HEK293 (cell line): ENCODE data around the gene ZNF302.

Source experiments
- RBAK ChIP-seq: fragments of 450-650 bp; formaldehyde crosslinking; IDR thresholded peaks from 2 replicates; pipeline ENCODE4 v1.5.1; 2016; ENCODE audit warnings: missing biosample characterization, missing genetic modification characterization
- ZBTB6 ChIP-seq: fragments of 450-650 bp; formaldehyde crosslinking; IDR thresholded peaks from 2 replicates; pipeline ENCODE4 v1.5.1; 2017; ENCODE audit warnings: missing biosample characterization, missing genetic modification characterization
- ZNF112 ChIP-seq: fragments of 450-650 bp; formaldehyde crosslinking; IDR thresholded peaks from 2 replicates; pipeline ENCODE4 v1.5.0; 2017; ENCODE audit warnings: missing biosample characterization, missing genetic modification characterization
- ZNF184 ChIP-seq: fragments of 450-650 bp; IDR thresholded peaks from 2 replicates; pipeline ENCODE4 v1.5.1; 2018; ENCODE audit warnings: missing biosample characterization, mild to moderate bottlenecking, missing genetic modification characterization
- ZNF202 ChIP-seq: fragments of 450-650 bp; formaldehyde crosslinking; IDR thresholded peaks from 2 replicates; pipeline ENCODE4 v1.5.1; 2016; ENCODE audit warnings: missing biosample characterization, missing genetic modification characterization, borderline replicate concordance
- ZNF223 ChIP-seq: fragments of 450-650 bp; formaldehyde crosslinking; IDR thresholded peaks from 2 replicates; pipeline ENCODE4 v1.5.1; 2016; ENCODE audit warnings: missing biosample characterization, missing genetic modification characterization
- ZNF266 ChIP-seq: fragments of 450-650 bp; formaldehyde crosslinking; IDR thresholded peaks from 2 replicates; pipeline ENCODE4 v1.5.1; 2016; ENCODE audit warnings: missing biosample characterization, missing genetic modification characterization, low read depth
- ZNF274 ChIP-seq, 2 experiments: fragments of 200-500 bp in 1 of 2; fragments of 450-650 bp in 1 of 2; sonication (Bioruptor generic) in 1 of 2; formaldehyde crosslinking in 1 of 2; IDR thresholded peaks; 2 replicates each; pipeline versions ENCODE4 v1.5.1 to v1.6.1; 2014 to 2016; ENCODE audit warnings: borderline replicate concordance in 1 of 2, inconsistent platforms in 1 of 2, low read length in 1 of 2, missing biosample characterization in 1 of 2, missing genetic modification characterization in 1 of 2
- ZNF292 ChIP-seq: fragments of 450-650 bp; formaldehyde crosslinking; IDR thresholded peaks from 2 replicates; pipeline ENCODE4 v1.5.1; 2016; ENCODE audit warnings: low read depth, missing biosample characterization, missing genetic modification characterization, borderline replicate concordance
- ZNF350 ChIP-seq: fragments of 450-650 bp; formaldehyde crosslinking; IDR thresholded peaks from 2 replicates; pipeline ENCODE4 v1.5.0; 2017; ENCODE audit warnings: missing biosample characterization, mild to moderate bottlenecking, missing genetic modification characterization
- ZNF37A ChIP-seq: fragments of 450-650 bp; IDR thresholded peaks from 2 replicates; pipeline ENCODE4 v1.5.1; 2018; ENCODE audit warnings: missing biosample characterization, missing genetic modification characterization
- ZNF426 ChIP-seq: fragments of 450-650 bp; formaldehyde crosslinking; IDR thresholded peaks from 2 replicates; pipeline ENCODE4 v1.5.1; 2017; ENCODE audit warnings: missing biosample characterization, missing genetic modification characterization, mild to moderate bottlenecking, inconsistent platforms, moderate library complexity
- ZNF48 ChIP-seq: fragments of 450-650 bp; formaldehyde crosslinking; IDR thresholded peaks from 2 replicates; pipeline ENCODE4 v1.5.1; 2016; ENCODE audit warnings: missing biosample characterization, missing genetic modification characterization
- ZNF518A ChIP-seq: fragments of 450-650 bp; formaldehyde crosslinking; conservative IDR thresholded peaks from 2 replicates; pipeline ENCODE4 v1.5.1; 2016; ENCODE audit warnings: low read depth, missing biosample characterization, missing genetic modification characterization
- ZNF555 ChIP-seq: fragments of 450-650 bp; formaldehyde crosslinking; conservative IDR thresholded peaks from 2 replicates; pipeline ENCODE4 v1.5.1; 2017; ENCODE audit warnings: missing biosample characterization, mild to moderate bottlenecking, missing genetic modification characterization, inconsistent platforms
- ZNF623 ChIP-seq: fragments of 450-650 bp; formaldehyde crosslinking; IDR thresholded peaks from 2 replicates; pipeline ENCODE4 v1.5.1; 2016; ENCODE audit warnings: missing biosample characterization, missing genetic modification characterization
- ZNF645 ChIP-seq: fragments of 450-650 bp; formaldehyde crosslinking; IDR thresholded peaks from 2 replicates; pipeline ENCODE4; 2016; ENCODE audit warnings: missing biosample characterization, missing genetic modification characterization
- ZNF692 ChIP-seq: fragments of 450-650 bp; formaldehyde crosslinking; IDR thresholded peaks from 2 replicates; pipeline ENCODE4 v1.5.1; 2016; ENCODE audit warnings: missing biosample characterization, missing genetic modification characterization
- ZNF776 ChIP-seq: fragments of 450-650 bp; formaldehyde crosslinking; IDR thresholded peaks from 2 replicates; pipeline ENCODE4 v1.5.0; 2017; ENCODE audit warnings: missing biosample characterization, missing genetic modification characterization, borderline replicate concordance
- ZNF792 ChIP-seq: fragments of 450-650 bp; formaldehyde crosslinking; IDR thresholded peaks from 2 replicates; pipeline ENCODE4 v1.5.1; 2016; ENCODE audit warnings: missing biosample characterization, missing genetic modification characterization
- ZSCAN5A ChIP-seq: fragments of 450-650 bp; formaldehyde crosslinking; IDR thresholded peaks from 2 replicates; pipeline ENCODE4 v1.5.1; 2016; ENCODE audit warnings: missing biosample characterization, missing genetic modification characterization
- TF ChIP-seq, protein P1 (sequence below): fragments of 450-650 bp; formaldehyde crosslinking; IDR thresholded peaks from 2 replicates; pipeline ENCODE4 v1.5.1; 2016; ENCODE audit warnings: missing biosample characterization, missing genetic modification characterization
- TF ChIP-seq, protein P2 (sequence below): fragments of 450-650 bp; formaldehyde crosslinking; IDR thresholded peaks from 2 replicates; pipeline ENCODE4 v1.5.1; 2016; ENCODE audit warnings: missing biosample characterization, missing genetic modification characterization

Gene ZNF302

GRCh38 chr19:34667349-34668076 lies 10.0 kb upstream of the ZNF302 start (continued):
- TF ChIP-seq ZNF184 (tag by site-specific recombination) (no peak), ZSCAN5A (tag by site-specific recombination) (no peak), ZNF266 (tag by site-specific recombination) (no peak), ZNF692 (tag by site-specific recombination) (no peak), ZNF792 (no peak), ZNF645 (tag by site-specific recombination) (0 out of 2 replicates have a peak, but pooled peaks have one; percentile 42), ZNF274 (IDR thresholded peaks at IDR 0.05; ENCODE audit: low read length) (no peak), ZNF274 (tag by site-specific recombination; IDR thresholded peaks at IDR 0.05; ENCODE audit: borderline replicate concordance) (no peak), ZNF202 (0 out of 2 replicates have a peak, but pooled peaks have one; percentile 8), ZNF292 (no peak), ZNF555 (no peak), RBAK (tag by site-specific recombination) (no peak), ZNF518A (peak; percentile 67; the same call in 1 of the 2 replicates), ZNF48 (no peak), ZNF37A (tag by site-specific recombination) (no peak), ZBTB6 (tag by site-specific recombination) (peak; percentile 80; the same call in 1 of the 2 replicates), ZNF776 (tag by site-specific recombination) (no peak), ZNF112 (tag by site-specific recombination) (no peak), ZNF426 (tag by site-specific recombination) (no peak), ZNF350 (tag by site-specific recombination) (no peak), ZNF223 (tag by site-specific recombination) (peak; percentile 59; the same call in 1 of the 2 replicates), ZNF623 (tag by site-specific recombination) (no peak)
- TF ChIP-seq, protein P1, sequence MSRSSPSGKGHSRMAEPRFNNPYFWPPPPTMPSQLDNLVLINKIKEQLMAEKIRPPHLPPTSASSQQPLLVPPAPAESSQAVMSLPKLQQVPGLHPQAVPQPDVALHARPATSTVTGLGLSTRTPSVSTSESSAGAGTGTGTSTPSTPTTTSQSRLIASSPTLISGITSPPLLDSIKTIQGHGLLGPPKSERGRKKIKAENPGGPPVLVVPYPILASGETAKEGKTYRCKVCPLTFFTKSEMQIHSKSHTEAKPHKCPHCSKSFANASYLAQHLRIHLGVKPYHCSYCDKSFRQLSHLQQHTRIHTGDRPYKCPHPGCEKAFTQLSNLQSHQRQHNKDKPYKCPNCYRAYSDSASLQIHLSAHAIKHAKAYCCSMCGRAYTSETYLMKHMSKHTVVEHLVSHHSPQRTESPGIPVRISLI (tag by site-specific recombination): no peak
- TF ChIP-seq, protein P2, sequence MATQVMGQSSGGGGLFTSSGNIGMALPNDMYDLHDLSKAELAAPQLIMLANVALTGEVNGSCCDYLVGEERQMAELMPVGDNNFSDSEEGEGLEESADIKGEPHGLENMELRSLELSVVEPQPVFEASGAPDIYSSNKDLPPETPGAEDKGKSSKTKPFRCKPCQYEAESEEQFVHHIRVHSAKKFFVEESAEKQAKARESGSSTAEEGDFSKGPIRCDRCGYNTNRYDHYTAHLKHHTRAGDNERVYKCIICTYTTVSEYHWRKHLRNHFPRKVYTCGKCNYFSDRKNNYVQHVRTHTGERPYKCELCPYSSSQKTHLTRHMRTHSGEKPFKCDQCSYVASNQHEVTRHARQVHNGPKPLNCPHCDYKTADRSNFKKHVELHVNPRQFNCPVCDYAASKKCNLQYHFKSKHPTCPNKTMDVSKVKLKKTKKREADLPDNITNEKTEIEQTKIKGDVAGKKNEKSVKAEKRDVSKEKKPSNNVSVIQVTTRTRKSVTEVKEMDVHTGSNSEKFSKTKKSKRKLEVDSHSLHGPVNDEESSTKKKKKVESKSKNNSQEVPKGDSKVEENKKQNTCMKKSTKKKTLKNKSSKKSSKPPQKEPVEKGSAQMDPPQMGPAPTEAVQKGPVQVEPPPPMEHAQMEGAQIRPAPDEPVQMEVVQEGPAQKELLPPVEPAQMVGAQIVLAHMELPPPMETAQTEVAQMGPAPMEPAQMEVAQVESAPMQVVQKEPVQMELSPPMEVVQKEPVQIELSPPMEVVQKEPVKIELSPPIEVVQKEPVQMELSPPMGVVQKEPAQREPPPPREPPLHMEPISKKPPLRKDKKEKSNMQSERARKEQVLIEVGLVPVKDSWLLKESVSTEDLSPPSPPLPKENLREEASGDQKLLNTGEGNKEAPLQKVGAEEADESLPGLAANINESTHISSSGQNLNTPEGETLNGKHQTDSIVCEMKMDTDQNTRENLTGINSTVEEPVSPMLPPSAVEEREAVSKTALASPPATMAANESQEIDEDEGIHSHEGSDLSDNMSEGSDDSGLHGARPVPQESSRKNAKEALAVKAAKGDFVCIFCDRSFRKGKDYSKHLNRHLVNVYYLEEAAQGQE (tag by site-specific recombination): no peak
